CD14-positive monocyte (primary cell): ENCODE measurements around the gene NINJ1. TPM values are rescaled to one million over a fixed set of nuclear protein-coding genes. Genes with fewer than 3 reads are reported as not detected.

Source experiments
- DNase-seq, 3 donors: peaks; one replicate each; pipeline ENCODE4 v3.0.0-alpha.2; 2011 to 2022
- H2AFZ ChIP-seq: 2 replicates; pipeline ENCODE4 v1.6.0; 2012; ENCODE audit warnings: mild to moderate bottlenecking, low read depth, low read length, inconsistent platforms; ENCODE audit not compliant: insufficient read depth, poor library complexity, severe bottlenecking
- H3K27ac ChIP-seq, 2 donors: 1 replicate in 1 of 2; 2 replicates in 1 of 2; pipeline ENCODE4 v1.5.1; 2012 to 2013; ENCODE audit warnings: low read length in 2 of 2, control low read depth in 1 of 2, inconsistent platforms in 1 of 2, low read depth in 1 of 2, mild to moderate bottlenecking in 1 of 2
- H3K27me3 ChIP-seq, 2 donors: one replicate each; pipeline versions ENCODE4 v1.6.0 to v1.6.1; 2011 to 2013; ENCODE audit warnings: low read length in 2 of 2; ENCODE audit not compliant: control insufficient read depth in 2 of 2, insufficient read depth in 2 of 2
- H3K36me3 ChIP-seq, 2 donors: replicated peaks in 1 of 2; 1 replicate in 1 of 2; 2 replicates in 1 of 2; pipeline versions ENCODE4 v1.5.1 to v1.6.1; 2012 to 2013; ENCODE audit warnings: low read length in 2 of 2, control low read depth in 1 of 2, inconsistent platforms in 1 of 2, mild to moderate bottlenecking in 1 of 2; ENCODE audit not compliant: insufficient read depth in 2 of 2, control insufficient read depth in 1 of 2
- H3K4me1 ChIP-seq, 2 donors: 1 replicate in 1 of 2; 2 replicates in 1 of 2; pipeline versions ENCODE4 v1.5.1 to v1.6.1; 2012 to 2013; ENCODE audit warnings: low read length in 2 of 2, control low read depth in 1 of 2, inconsistent platforms in 1 of 2, mild to moderate bottlenecking in 1 of 2, moderate library complexity in 1 of 2; ENCODE audit not compliant: insufficient read depth in 2 of 2, control insufficient read depth in 1 of 2
- H3K4me2 ChIP-seq: replicated peaks from 2 replicates; pipeline ENCODE3; 2012; ENCODE audit warnings: low read length, moderate library complexity, mild to moderate bottlenecking; ENCODE audit not compliant: poor library complexity, severe bottlenecking; ENCODE audit errors: extremely low read depth
- H3K4me3 ChIP-seq, 3 experiments: fragments of 200-600 bp in 1 of 3; sonication (generic) in 1 of 3; replicated peaks in 1 of 3; 1 replicate in 2 of 3; 2 replicates in 1 of 3; pipeline ENCODE4 v1.5.1; 2011 to 2013; ENCODE audit warnings: low read length in 3 of 3, mild to moderate bottlenecking in 3 of 3, control low read depth in 2 of 3, low read depth in 2 of 3, inconsistent platforms in 1 of 3, moderate library complexity in 1 of 3
- H3K79me2 ChIP-seq: 2 replicates; pipeline ENCODE4 v1.6.0; 2012; ENCODE audit warnings: mild to moderate bottlenecking, control low read depth, inconsistent platforms, low read length, moderate library complexity; ENCODE audit not compliant: insufficient read depth
- H3K9ac ChIP-seq: 2 replicates; pipeline ENCODE4 v1.6.0; 2017; ENCODE audit warnings: low read length, mild to moderate bottlenecking; ENCODE audit not compliant: insufficient read depth, poor library complexity, severe bottlenecking
- H3K9me3 ChIP-seq, 2 donors: replicated peaks in 1 of 2; 1 replicate in 1 of 2; 2 replicates in 1 of 2; pipeline versions ENCODE4 v1.5.1 to v1.6.1; 2012 to 2013; ENCODE audit warnings: low read length in 2 of 2, control low read depth in 1 of 2; ENCODE audit not compliant: control insufficient read depth in 1 of 2, insufficient read depth in 1 of 2
- H4K20me1 ChIP-seq: 2 replicates; pipeline ENCODE4 v1.6.0; 2012; ENCODE audit warnings: mild to moderate bottlenecking, low read length, control low read depth, moderate library complexity; ENCODE audit not compliant: insufficient read depth
- H3K27ac Mint-ChIP-seq, 7 donors: one replicate each; pipeline ENCODE4 v1.8.0; 2020; ENCODE audit warnings: mild to moderate bottlenecking in 7 of 7, mixed read lengths in 7 of 7, moderate library complexity in 6 of 7, inconsistent platforms in 2 of 7
- H3K27me3 Mint-ChIP-seq, 3 donors: one replicate each; pipeline ENCODE4 v1.8.0; 2021 to 2022; ENCODE audit warnings: low read depth in 3 of 3, mild to moderate bottlenecking in 3 of 3, mixed read lengths in 3 of 3, moderate library complexity in 3 of 3, inconsistent platforms in 1 of 3
- H3K36me3 Mint-ChIP-seq, 2 donors: one replicate each; pipeline ENCODE4 v1.8.0; 2020; ENCODE audit warnings: mixed read lengths in 2 of 2, inconsistent platforms in 1 of 2, mild to moderate bottlenecking in 1 of 2
- H3K4me1 Mint-ChIP-seq: one replicate; pipeline ENCODE4 v1.8.0; 2020; ENCODE audit warnings: mild to moderate bottlenecking, mixed read lengths
- H3K4me3 Mint-ChIP-seq, 2 donors: one replicate each; pipeline ENCODE4 v1.8.0; 2020; ENCODE audit warnings: mild to moderate bottlenecking in 2 of 2, mixed read lengths in 2 of 2, moderate library complexity in 1 of 2
- H3K9me3 Mint-ChIP-seq, 7 donors: one replicate each; pipeline ENCODE4 v1.8.0; 2020 to 2022; ENCODE audit warnings: mixed read lengths in 7 of 7, mild to moderate bottlenecking in 6 of 7, moderate library complexity in 6 of 7, inconsistent platforms in 2 of 7
- WGBS: methylation state at CpG from one replicate; pipeline ENCODE4 v1.1.5; 2013; ENCODE audit warnings: missing lambda C conversion rate; ENCODE audit not compliant: insufficient coverage; 5-methylcytosine and 5-hydroxymethylcytosine counted together
- intact Hi-C, 2 donors: fragments of 100-400 bp; cut with micrococcal nuclease; formaldehyde crosslinking; loops; one replicate each; pipeline versions ENCODE4 v1.15.0 to v1.15.1; 2023
- polyA plus RNA-seq, 3 donors: library from polyadenylated mRNA; depleted of rRNA in 1 of 3; unstranded in 2 of 3; stranded (reverse) in 1 of 3; fragments of 300-500 nt in 2 of 3; fragments of >200 nt in 1 of 3; fragmentation: Illumina TruSeq in 2 of 3; gene quantifications; 1 replicate in 2 of 3; 2 replicates in 1 of 3; pipeline ENCODE4 v1.2.3, GENCODE V29; 2012 to 2021
- TF ChIP-seq, protein P1 (sequence below): fragments of 200-600 bp; IDR thresholded peaks from one replicate; pipeline ENCODE4 v1.8.0; 2022; ENCODE audit warnings: antibody characterized with exemption, mild to moderate bottlenecking

NINJ1 gene
- polyA plus RNA-seq, 3 donors = 290 to 610 (median 469) TPM

DNA sequence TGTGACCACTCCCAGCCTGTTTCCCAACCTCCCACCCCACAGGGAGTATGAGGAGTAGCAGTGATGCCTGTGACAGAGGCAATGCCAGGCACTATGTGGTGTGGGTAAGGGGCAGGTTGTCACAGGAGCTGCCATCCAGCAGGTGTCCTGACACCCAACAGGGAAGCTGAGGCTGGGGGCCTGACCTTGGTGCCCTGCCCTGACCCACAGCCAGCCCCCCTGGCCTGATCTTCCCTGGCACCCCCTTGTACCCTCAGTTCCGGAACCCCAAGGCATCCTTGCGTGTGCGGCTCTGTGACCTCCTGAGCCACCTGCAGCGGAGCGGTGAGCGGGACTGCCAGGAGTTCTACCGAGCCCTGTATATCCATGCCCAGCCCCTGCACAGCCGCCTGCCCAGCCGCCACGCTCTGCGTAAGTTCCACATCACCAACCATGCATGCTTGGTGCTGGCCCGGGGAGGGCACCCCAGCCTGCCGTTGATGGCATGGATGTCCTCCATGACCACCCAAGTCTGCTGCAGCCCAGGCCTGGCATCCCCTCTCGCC is 23.7 kb downstream of the NINJ1 start:
- Mint-ChIP-seq H3K4me1 (peaks cover 90% of the 10 kb centered on the region), H3K36me3 (peaks cover 67 to 77% of the 10 kb centered on the region in 2 donors), H3K9me3 (peaks cover 0 to 5% (median 0%) of the 10 kb centered on the region in 7 donors), H3K27me3 (peaks cover 0 to 2% (median 0%) of the 10 kb centered on the region in 3 donors), H3K4me3 (no peak overlapping the region), H3K27ac (peak overlapping the region; percentile 97 to 100 (median 99))
- Histone ChIP-seq H2AFZ (no peak overlapping the region), H3K36me3 (peaks cover 31 to 42% of the 10 kb centered on the region in 2 donors), H3K79me2 (peaks cover 83% of the 10 kb centered on the region), H3K27ac (peak overlapping the region; percentile 98 to 100), H3K9ac (peak overlapping the region; percentile 49), H3K4me1 (peaks cover 70 to 81% of the 10 kb centered on the region in 2 donors), H3K4me3 (peak overlapping the region in 1 of 3 experiments; percentile 33), H4K20me1 (peaks cover 42% of the 10 kb centered on the region), H3K27me3 (no peaks in the 10 kb centered on the region), H3K9me3 (no peaks in the 10 kb centered on the region), H3K4me2 (peak overlapping the region; percentile 27)
- 97% methylated on average over 14 of the region's 14 CpGs for WGBS
- TF ChIP-seq, protein P1, sequence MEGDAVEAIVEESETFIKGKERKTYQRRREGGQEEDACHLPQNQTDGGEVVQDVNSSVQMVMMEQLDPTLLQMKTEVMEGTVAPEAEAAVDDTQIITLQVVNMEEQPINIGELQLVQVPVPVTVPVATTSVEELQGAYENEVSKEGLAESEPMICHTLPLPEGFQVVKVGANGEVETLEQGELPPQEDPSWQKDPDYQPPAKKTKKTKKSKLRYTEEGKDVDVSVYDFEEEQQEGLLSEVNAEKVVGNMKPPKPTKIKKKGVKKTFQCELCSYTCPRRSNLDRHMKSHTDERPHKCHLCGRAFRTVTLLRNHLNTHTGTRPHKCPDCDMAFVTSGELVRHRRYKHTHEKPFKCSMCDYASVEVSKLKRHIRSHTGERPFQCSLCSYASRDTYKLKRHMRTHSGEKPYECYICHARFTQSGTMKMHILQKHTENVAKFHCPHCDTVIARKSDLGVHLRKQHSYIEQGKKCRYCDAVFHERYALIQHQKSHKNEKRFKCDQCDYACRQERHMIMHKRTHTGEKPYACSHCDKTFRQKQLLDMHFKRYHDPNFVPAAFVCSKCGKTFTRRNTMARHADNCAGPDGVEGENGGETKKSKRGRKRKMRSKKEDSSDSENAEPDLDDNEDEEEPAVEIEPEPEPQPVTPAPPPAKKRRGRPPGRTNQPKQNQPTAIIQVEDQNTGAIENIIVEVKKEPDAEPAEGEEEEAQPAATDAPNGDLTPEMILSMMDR = no peak
- DNase-seq = peak in 1 of 3 donors; percentile 55
- intact Hi-C loops = loop anchor here in 1 of 2 donors (10.0 kb wide), 1 partner anchor 1054 kb away; no protein-coding TSS in a partner anchor

DNA sequence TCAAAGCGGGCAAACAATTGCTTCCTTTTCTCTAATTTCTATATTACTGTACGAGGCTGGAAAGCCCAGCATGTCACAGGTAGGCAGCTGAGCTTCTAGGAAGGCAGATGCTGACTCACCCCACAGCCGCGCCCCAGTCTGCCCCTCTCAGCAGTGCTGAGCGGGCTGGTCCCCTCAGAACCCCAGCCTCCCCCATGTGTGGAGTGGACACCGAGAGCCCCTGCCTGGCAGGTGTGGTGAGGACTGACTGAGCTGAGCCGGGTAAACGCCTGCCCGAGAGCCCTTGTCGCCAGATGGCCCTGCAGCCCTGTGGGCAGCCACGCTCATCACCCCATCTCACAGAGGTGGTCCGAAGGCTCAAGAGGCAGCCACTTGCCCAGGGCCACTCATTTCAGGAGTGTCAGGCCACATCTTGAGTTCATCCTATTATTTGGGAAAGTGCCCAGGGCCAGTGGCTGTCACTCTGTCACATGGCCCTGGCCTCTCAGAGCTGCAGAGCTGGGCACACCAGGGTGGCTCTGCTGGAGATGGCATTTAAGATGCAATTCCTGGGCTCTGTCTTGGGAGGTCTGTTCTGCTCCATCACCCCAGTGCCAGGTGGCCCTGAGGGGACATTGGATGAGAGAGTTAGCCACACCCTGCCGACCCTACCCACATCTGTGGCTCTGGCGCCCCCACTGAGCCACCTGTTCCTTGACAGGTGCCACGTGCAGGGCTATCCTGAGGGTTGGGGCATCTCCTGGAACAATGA is 25.6 kb downstream of the NINJ1 start:
- H3K9ac ChIP-seq = no peak overlapping the region
- peaks cover 0 to 5% (median 4%) of the 10 kb centered on the region in 7 donors for H3K9me3 Mint-ChIP-seq
- H3K4me3 Mint-ChIP-seq = peak overlapping the region in 1 of 2 donors; percentile 27
- no peak overlapping the region for H2AFZ ChIP-seq
- TF ChIP-seq, protein P1 = no peak
- H3K79me2 ChIP-seq = peaks cover 91% of the 10 kb centered on the region
- peak in 1 of 3 donors; percentile 70 for DNase-seq
- no peak overlapping the region for H3K4me3 ChIP-seq
- WGBS = 75% methylated on average over 11 of the region's 15 CpGs
- H3K4me2 ChIP-seq = no peak overlapping the region
- H3K27ac Mint-ChIP-seq = peak overlapping the region; percentile 97 to 100 (median 99)
- peak overlapping the region; percentile 98 to 100 for H3K27ac ChIP-seq
- peaks cover 61% of the 10 kb centered on the region for H4K20me1 ChIP-seq
- H3K27me3 Mint-ChIP-seq = peaks cover 0 to 3% (median 0%) of the 10 kb centered on the region in 3 donors
- no peaks in the 10 kb centered on the region for H3K9me3 ChIP-seq
- peaks cover 70 to 84% of the 10 kb centered on the region in 2 donors for H3K36me3 Mint-ChIP-seq
- peaks cover 31 to 50% of the 10 kb centered on the region in 2 donors for H3K36me3 ChIP-seq
- peaks cover 53 to 64% of the 10 kb centered on the region in 2 donors for H3K4me1 ChIP-seq
- peaks cover 87% of the 10 kb centered on the region for H3K4me1 Mint-ChIP-seq
- no peaks in the 10 kb centered on the region for H3K27me3 ChIP-seq
- intact Hi-C loops = loop anchor here (5.0 to 10.0 kb wide), 2 partner anchors 44 to 196 kb away; no protein-coding TSS in a partner anchor
